NCI-H2171 (cell line): ENCODE data around the gene RGS3.

Experiments used
- DNase-seq: peaks from one replicate; lab custom pipeline; 2025; lab: John Stamatoyannopoulos, UW

RGS3 gene

DNA sequence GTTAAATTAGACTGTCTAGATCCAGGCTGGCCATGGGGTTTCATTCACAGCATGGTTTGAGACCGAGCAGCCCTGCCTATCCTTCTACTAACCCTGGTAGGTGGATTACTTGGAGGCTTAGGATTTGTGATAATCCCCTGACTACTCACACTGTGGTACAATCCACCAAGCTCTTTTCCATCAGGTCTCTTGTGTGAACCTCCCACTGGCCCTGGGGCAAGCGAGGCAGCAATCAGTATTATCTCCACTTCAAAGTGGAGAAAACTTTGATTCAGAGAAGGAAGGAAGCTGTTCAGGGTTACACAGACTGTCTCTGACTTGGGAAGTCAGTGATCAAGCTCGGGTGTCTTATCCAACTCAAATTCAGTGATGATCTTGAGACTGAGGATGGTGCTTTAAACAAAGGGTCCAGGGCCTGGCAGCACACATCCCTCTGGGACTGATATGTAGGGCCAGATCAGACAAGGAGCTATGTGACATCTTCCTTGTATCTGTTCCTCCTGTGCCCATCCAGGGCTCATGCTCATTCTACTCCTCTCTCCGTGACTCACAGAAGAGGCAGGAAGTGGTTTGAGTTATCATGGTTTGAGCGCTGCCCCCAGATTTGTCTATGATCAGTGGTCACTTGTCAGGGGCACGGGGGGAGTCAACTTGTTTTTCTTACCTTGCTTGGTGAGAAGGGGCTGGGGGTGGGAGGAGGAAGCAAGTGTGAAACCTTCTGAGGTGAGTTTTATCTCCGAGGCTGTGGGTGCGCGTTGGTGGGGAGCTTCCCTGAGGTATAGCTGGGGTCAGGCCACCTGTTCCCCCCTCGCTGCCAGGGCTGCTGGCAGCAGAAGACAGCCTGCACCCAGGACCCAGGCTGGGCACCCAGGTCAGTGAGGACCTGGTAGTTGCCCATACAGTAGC is 48.6 kb downstream of the RGS3 start:
- no peak for DNase-seq

DNA sequence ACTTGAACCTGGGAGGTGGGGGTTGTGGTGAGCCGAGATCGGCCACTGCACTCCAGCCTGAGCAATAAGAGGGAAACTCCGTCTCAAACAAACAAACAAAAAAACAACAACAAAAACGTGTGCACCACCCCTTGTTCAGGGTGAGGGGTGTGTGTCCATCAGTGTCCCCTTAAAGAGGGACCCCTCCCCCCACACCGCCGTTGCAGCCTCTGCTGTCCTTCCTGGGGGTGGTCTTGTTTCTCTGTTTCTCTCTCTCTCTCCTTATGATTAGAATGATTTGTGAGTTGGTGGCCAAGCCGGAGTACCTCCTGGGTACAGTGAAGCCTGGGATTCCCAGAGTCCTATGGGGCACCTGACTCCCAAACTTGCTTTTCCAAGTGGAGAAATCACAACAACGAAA is 49.6 kb downstream of the RGS3 start:
- no peak for DNase-seq

DNA sequence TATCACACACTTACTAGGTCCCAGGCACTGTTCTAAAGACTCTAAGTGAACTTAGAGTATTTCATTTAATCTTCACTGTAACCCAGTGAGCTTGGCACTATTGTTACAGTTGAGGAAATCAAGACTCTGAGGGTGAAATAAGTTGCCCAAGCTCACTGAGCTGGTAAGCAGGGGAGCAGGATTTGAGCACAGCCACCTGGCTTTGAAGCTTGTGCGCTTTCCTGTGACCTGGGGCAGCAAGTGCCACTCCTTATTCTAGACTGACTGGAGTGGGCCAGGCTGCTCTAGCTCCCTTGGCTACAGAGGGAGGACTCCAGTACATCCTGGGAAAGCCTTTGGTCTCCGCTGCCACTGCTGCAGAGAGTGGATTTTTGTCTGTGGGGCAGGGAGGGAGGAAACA is 50.0 kb downstream of the RGS3 start:
- DNase-seq, result no peak

DNA sequence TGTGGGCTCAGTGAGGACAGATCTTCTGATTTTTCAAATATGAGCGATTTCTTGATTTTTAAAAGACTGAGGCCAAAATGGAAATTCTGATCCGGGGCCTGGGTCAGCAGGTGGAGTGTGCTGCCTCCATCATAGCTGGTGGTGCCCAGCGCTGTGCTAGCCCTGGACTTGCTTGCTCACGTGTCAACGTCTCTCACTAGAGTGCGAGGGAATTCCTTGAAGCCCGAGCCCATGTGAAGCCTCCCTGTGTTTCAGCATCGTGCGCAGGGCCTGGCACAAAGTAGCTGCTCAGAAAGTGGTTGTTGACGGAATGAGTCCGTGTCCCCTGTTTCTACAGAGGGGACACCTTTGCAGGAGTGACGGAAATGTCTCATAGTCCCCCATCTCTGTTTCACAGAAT is 50.5 kb downstream of the RGS3 start:
- DNase-seq, result no peak

DNA sequence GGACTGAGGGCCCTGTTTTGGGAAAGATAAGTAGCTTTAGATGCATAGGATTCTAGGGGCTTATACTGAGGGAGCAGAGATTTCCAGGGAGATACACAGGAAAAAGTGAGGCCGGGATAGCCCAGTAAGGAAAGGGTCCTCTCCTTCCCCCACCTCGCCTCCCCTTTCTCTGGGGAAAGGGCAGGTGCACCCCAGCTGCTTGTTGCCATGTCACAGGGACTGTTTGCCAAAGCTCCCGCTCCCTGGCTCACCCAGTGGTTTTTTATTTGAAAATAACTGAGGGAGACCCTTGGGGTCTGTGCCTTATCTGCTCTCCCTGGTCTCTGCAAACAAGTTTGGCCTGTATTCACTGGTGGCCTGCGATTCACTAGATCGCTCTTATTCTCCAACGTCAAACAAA is 51.2 kb downstream of the RGS3 start:
- no peak for DNase-seq

DNA sequence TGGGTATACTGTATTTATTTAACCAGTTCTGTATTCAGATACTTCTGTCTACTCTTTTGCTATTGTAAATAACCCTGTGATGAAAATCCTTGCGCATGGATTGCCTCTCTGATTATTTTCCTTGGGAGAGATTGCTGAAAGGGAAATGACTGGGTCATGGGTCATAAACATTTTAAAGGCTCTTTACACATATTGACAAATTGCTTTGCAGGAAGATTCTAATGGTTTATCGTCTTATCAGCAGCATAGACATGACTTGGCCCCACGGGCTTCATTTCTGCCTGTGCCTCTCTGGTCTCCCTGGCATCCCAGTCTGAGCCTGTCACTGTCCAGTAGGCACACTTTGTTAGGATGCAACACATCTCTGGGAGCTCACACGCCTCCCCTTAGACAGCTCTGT is 52.3 kb downstream of the RGS3 start:
- no peak for DNase-seq

DNA sequence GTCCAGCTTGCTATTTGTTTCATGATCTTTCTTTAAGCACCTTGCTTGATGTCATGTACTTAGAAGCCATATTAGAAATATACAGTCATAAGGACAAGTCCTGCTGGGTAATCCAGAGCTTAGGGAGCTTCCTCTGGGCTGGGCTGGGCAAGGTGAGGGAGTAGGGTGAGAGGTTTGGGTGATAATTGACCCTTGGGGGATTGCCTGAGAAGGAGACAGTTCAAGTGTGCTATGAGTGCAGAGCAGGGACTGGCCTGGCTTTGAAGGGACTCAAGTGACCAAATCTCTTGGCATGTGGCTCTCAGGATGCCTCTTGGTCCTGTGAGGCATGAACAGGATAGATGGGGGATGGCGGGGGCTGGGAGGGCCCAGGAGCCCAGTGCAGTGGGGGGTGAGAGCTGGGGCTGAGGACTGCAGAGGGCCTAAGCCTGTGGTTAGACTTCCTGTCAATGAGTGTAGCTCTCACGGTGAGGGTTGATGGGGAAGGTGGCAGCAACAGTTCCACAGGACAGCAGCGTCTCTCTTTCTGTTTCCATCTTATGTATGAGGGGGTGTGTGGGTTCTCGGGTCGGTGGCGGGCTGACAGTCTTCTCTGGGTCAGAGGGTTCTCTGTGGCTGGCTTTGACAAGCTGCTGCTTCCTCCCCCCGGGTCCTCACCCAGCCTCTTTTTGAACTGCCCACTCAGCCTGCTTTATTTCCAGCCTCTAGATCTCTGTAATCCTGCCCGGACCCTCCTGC is 53.5 kb downstream of the RGS3 start:
- no peak for DNase-seq

DNA sequence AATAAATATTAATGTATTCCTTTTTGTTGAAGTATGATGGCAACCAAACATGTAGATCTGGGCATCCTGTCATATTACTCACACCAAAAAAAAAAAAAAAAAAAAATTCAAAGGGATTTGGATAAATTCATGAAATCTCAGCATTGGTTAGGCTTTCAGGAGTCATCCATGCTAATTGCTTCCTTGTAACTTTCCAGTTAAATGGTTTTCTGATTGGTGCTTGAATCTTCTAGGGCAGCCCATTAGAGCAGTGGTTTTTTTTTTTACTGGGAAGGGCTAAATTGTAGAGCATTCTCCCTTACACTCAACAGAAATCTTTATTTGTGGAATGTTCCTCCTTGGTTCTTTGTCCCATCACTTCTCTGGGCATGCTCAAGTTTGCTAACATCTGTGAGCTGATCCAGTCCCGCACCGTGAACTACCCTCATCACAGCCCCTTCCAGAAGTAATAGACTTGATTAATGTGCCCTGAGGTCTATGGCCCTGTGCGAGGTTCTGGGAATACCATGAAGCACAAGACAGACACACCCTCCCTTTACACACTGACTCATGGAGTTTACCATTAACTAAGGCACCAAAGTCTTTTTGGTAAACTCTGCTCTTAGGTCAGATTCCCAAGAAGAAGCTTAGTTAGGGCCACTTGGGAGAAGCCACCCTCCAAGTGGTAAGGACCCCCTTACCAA is 56.0 kb downstream of the RGS3 start:
- no peak for DNase-seq

DNA sequence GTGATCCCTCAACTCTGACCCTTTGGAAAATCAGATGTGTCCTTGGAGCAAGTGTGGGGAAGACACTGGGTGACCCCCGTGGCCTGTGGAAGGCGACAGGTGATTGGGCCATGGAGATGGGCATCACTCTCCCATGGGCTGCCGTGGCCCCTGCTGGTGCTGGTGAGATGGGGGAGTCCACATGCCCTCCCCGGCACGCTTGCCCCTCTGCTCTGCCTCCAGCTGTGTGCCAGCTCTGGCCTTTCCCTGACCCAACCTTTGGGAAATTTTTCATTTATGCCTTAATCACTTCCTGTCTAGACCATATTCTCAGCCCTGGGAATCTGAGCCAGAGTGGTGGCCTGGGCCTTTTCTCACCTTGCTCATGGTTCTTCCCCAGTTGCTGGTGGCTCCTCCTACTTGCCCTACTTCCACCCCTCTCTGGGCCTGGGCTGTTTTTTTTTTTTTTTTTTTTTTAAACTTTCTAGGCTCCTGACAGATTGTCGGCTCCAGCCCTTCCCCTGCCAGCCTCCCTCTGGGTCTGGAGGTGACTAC is 56.6 kb downstream of the RGS3 start:
- DNase-seq, result no peak

DNA sequence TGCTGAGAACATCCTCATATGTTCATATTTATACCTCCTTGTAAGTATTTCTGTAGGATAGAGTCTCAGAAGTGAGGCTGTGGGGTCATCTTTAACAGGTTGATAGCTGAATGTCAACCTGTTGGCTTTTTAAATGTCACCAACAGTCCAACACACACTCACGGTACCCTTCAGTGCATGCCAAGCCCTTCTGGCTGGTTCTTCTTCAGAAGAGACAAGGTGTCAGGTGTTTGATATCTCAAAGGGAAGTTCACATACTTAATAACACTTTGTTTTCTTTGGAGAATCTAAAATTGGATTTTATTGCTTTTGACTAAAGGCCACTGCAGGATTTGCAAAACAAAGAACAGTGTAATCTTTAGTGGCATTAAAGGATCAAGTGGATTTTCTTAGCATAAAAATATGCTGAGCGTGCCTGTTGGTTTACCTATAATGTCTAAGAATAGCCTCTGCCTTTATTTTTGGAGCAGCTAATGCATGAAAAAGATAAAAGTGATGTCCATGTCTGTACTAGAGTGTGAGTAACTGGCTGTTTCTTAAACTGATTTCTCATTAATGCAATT is 58.2 kb downstream of the RGS3 start:
- DNase-seq, result no peak

DNA sequence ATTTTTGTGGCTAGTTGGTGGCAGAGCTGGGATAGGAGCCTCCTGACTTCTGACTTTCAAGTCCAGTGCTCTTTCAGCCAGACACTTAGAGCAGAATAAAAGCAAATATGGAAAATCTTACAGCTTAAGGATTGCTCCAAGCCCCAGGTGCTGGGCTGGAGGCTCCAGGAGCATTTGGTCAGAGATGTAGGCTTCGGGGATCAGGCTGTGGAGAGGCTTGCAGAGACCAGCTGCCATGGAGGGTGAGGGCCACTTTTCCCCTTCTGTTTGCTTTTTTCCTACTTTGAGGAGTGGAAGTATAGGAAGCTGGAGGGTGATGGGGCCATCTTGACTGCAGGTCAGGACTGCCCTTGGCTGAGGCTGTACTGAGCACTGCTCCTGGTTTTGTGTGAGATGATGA is 58.9 kb downstream of the RGS3 start:
- no peak for DNase-seq

DNA sequence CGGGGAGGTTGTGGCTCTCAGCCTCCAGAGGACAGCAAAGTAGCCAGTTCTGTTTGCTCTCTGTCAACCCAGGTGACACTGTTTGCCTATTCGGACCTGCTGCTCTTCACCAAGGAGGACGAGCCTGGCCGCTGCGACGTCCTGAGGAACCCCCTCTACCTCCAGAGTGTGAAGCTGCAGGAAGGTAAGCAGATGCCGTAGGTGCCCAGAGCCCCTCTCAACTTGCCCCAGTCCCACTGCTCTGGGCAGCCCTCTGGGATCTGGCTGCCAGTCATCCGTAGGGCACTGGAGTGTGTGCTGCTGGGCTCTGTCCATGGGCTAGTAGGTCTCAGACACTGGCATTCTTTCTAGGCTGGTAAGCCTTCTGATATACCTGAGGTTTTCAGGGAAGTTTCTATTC is 59.3 kb downstream of the RGS3 start:
- DNase-seq, result no peak

DNA sequence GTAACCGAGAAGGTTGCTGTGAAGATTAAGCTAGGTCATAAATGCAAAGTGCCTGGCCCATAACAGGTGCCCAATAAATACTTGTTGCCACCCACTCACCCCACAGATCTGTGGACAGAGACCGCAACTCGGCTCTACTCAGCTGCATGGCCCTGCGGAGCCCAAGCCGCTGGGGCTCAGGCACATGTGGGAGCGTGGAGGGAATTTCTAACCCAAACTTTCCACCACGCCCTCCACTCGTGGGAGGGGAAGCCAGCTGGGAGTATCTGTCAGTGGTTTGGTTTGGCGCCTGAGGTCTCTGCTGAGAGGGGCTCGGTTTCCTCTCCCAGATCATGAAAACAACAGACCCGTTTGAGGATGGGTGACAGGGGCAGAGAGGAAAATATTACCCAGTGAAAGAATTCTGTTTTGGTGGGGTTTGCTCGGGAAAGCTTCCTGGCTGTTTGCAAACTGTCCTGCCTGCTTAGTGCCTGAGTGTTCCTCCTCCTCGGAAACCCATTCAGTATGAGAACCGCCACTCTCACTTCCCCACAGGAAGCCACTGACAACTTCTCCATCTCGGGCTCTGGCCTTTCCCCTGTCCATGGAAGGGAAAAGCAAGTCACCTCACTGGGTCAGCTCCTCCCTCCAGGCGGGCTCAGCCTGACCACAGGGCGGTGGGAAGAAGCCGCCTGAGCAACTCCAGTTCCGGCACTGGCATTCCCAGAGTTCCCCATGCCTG is 60.1 kb downstream of the RGS3 start:
- no peak for DNase-seq

DNA sequence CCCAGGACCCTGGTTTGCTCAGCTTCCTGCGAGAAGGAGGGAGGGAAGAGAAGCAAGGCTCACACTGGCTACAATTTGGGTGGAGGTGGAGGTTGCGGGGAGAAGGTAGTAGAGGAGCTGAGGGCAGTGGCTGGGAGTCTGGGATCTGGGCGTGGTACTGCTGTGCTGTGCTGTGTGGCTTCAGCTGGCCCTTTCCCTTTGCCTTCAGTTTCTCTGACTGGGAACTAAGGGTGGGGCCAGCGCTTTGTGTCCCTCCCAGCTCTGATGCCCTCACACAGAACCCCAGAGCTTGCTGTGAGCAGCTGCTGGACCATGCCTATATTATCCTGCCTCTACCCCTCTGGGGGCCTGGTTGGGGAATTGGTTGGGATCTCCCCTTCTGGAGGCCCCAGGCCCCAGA is 60.9 kb downstream of the RGS3 start:
- no peak for DNase-seq

DNA sequence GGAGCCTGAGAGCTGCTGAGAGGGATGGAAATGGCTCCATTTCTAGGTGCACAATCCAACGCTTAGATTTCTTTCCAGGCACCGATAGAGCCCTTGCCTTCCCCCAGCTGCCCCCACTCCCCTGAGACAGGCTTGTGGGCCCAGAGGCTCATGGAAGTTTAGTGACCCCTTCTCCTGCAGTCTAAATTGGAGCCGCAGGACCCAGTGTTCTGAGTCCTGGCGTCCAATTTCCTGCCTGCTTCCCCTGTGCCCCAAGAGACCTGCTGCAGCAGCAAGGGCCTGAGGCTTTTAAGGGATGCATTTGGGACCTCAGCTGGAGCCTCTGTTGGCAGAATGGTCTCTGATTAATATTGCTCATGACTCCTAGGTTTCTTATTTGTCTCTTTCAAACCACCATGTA is 61.7 kb downstream of the RGS3 start:
- no peak for DNase-seq

DNA sequence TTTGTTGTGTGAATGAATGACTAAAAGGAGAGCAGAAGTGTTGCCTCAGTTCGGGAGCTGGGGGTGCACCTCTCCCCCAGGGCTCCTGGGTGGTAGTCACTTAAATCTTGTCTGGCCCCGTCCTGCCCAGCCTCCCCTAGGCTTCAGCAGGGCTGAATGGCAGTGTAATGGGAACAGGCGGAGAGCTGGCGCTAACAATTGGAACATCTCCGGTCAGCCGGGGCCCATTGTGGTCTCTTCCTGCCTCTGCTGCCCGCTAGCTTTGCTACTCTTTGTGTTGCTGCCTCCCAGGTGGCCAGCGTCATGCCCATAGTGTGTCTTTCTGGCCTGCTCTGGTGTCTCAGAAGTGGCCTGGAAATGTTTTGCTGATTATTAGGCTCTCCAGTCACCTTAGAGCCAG is 62.3 kb downstream of the RGS3 start:
- DNase-seq, result no peak

DNA sequence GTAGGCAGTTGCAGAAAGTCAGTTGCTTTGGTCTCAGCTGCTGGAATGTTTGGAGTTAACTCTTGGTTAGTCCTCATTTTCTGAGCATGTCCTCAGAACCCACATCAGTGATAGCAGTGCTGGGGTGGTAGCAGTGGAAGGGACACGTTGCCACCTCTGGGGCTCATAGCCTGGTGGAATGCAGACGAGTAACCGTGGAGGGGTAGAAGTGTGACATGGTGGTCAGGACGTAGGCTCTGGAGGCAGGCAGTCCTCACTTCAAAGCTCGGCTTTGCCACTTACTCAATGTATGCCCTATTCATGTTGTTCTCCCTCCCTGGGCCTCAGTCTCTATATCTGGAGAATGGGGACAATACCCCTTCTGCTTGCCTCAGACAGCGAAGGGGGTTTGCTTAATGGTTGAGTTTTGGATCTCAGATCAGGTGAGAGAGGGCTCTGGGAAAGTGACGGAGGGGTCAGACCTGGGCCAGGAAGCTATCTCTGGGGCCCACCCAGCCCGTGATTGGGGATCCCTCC is 62.8 kb downstream of the RGS3 start:
- DNase-seq, result no peak

DNA sequence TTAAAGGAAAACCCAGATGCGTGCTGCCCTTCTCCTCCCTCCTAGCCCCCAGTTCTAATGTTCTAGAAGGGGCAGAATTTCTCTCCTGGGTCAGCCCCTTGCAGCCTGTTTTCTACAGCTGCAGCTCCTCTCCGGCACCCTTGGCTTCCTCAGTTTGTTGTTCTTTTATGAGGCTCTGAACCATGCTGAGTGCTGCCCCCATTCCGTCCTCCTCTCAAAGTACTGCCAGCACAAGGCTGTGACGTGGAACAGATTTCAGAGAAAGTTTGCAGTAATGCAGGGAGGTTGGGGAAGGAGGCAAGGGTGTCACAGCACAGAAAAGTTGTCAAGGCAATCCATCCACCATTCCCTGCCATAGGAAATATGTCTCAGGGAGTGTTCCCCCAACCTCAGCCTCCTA is 63.3 kb downstream of the RGS3 start:
- no peak for DNase-seq

DNA sequence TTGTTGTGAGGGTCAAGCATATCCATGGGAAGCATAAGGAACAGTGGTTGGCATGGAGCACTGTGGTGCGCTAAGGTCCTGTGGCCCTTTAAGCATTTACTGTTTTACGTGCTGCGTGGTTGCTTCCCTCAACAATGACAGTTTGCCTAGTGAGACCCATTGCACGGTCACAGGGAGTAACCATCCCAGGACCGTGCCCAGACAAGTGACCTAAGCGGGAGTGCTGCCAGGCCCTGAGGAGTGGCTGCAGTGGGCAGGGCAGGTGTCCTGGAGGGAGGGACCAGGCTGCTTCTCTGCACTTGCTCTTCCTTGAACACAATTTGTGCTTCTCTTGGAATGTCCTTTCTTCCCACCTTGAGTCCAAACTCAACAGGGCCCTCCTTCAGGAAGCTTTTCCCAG is 64.6 kb downstream of the RGS3 start:
- DNase-seq, result no peak

DNA sequence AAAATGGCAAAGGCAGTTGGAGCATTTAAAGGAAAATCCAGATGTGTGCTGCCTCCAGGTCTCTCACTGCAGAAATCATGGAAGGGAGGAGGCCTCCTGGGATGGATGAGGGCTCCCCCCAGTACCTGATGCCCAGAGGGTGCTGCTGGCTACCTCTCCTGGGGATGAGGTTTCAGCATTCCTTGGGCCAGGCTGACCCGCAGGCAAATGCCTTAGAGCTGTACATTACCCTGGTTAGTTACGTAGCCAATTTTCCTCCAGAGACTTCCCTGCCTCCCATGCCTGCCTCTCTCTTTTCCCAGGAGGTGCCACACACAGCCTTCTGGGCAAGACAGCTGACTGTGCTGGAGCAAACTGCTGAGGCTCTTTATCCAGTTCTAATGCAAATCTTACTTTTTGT is 65.3 kb downstream of the RGS3 start:
- no peak for DNase-seq

DNA sequence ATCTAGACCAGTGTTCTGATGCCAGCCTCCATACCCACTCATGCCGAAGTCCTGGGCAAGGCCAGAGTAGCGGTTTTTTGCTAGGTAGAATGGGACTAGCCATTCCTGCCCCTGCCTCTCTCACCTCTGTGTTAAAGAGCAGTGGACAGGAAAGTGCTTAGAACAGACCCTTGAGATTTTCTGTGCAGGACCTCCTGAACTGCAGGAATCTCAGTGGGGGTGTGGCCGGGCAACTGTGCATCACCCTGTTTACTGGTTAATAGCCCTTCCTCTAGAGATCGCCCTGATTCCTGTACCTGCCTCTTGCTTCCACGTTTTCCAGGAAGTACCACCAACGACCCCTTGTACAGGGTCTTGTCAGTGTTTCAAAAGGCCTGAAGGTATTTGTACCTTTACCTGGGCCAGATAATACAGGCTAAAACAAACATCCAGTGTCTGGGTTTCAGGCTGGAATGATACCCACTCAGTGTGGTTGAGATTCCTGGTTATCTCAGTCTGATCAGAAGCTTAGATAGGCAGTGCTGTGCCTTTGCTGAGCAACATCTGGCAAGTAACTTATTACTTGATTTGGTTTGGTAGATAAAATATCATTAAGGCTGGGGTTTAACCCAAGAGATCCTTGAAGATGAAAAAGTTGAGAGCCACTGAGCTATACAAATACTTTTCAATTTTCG is 65.9 kb downstream of the RGS3 start:
- DNase-seq, result no peak
